ENCODE data around the gene OMD. TPM values are rescaled to one million over a fixed set of nuclear protein-coding genes. Genes with fewer than 3 reads are reported as not detected.

OMD gene
- total and polyA plus RNA-seq, 2 of the 8 experiments (the other 6 are each of a cell fraction or from before 2014, with no cell fraction given), result not detected

DNA sequence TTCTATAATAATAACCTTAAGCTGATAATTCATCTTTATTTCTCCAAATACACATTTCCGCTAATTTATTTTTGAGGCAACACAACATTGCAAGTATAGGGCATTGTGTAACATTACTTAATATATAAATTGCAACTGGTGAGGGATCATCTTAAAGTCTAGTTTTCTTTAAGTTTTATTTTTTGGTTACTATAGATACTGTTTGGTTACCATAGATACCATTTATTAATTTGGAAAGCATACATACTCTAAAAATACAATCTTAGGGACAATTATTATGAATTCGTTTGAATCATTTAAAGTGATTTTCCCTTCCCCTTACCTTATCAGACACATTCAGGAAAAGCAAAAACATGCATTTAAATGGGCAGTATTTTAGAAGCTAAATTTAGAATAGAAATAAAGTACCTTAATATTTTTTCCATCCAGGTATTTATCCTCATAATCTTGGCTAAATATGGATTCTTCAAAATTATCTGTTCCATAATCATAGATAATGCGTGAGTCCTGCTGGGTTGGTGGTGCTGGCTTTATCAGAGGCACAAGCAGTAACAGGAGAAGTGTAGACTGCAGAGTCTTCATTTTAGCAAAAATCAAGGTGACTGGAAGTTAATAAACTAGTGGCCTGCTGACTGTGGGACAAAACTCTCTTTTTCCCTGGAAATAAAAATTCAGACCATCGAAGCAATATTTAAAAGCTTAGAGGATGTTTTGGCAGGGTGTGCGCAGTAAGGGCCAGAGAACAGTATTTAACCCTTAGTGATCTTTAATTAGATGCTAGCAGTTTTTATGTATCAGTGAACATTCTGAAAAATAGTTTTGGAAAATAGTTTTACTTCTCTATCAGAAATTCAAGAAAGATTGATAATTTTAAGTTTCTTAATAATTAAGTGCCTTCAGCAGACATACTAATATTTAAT, 21.2 kb downstream of the OMD start:
- no peaks in the 10 kb centered on the region for H4K20me1 ChIP-seq (replicated peaks in 1 of 2; ENCODE audit: control insufficient read depth in 1 of 2, insufficient read depth in 2 of 2, low read length in 2 of 2)
- no peak overlapping the region for H2BK120ac ChIP-seq (replicated peaks; ENCODE audit: low read depth, low read length)
- H3K4me3 ChIP-seq (ENCODE audit: extremely low read depth in 1 of 4, insufficient read depth in 2 of 4, low read depth in 3 of 4, low read length in 4 of 4), result no peak overlapping the region
- H2BK15ac ChIP-seq (ENCODE audit: low read length), result no peak overlapping the region
- H4K5ac ChIP-seq (ENCODE audit: insufficient read length, low read depth, low read length), result no peak overlapping the region
- H3K27ac ChIP-seq (ENCODE audit: low read depth, low read length), result no peak overlapping the region
- no peak overlapping the region for H3K56ac ChIP-seq (replicated peaks; ENCODE audit: insufficient read length, low read depth, low read length)
- no peaks in the 10 kb centered on the region for H3K4me1 ChIP-seq (replicated peaks in 1 of 4; ENCODE audit: control insufficient read depth in 3 of 4, insufficient read depth in 4 of 4, low read length in 3 of 4)
- POLR2A ChIA-PET (ENCODE audit: partially characterized antibody), result no interaction called here
- no peaks in the 10 kb centered on the region for H3K27me3 ChIP-seq (replicated peaks in 1 of 4; ENCODE audit: control insufficient read depth in 3 of 4, extremely low read depth in 1 of 4, insufficient read depth in 3 of 4, low read length in 3 of 4)
- 0 out of 4 replicates have a peak, but pooled peaks cover 0 to 4% of the 10 kb centered on the region in 2 experiments for H3K79me2 ChIP-seq (ENCODE audit: control insufficient read depth in 1 of 2, insufficient read depth in 2 of 2, low read length in 2 of 2)
- H2BK20ac ChIP-seq (ENCODE audit: low read length), result no peak overlapping the region
- H2BK5ac ChIP-seq (ENCODE audit: low read depth, low read length), result no peak overlapping the region
- H3K9me3 ChIP-seq (ENCODE audit: insufficient read depth in 2 of 2, low read depth in 1 of 2, low read length in 1 of 2), result no peaks in the 10 kb centered on the region
- no peak overlapping the region for H2AK5ac ChIP-seq (ENCODE audit: low read depth, low read length)
- DNase-seq (ENCODE audit: low read depth in 1 of 2, low spot score in 2 of 2) (no peak), FAIRE-seq (no peak)
- H3K9ac ChIP-seq (replicated peaks in 1 of 4; ENCODE audit: extremely low read depth in 1 of 4, low read depth in 3 of 4, low read length in 3 of 4), result no peak overlapping the region
- no peak overlapping the region for H4K8ac ChIP-seq (ENCODE audit: extremely low read depth, insufficient read depth, low read length)
- H2AFZ ChIP-seq (ENCODE audit: low read length), result no peak overlapping the region
- no peak overlapping the region for H3K14ac ChIP-seq (ENCODE audit: insufficient read length)
- 88% methylated on average over 5 of the region's 5 CpGs; no CpG with 5 or more reads in 1 of the 2 experiments for WGBS, 2 experiments (ENCODE audit: extremely low coverage in 1 of 2, insufficient coverage in 1 of 2, insufficient read length in 1 of 2, insufficient replicate concordance in 2 of 2, low coverage in 1 of 2, low lambda C conversion rate in 2 of 2, missing lambda C conversion rate in 1 of 2)
- H2BK12ac ChIP-seq (ENCODE audit: low read depth, low read length), result no peak overlapping the region
- no peaks in the 10 kb centered on the region for H3K36me3 ChIP-seq (ENCODE audit: control insufficient read depth in 2 of 4, insufficient read depth in 4 of 4, low read length in 3 of 4)
- H3K18ac ChIP-seq (ENCODE audit: extremely low read depth, low read length), result no peak overlapping the region
- TF ChIP-seq ASH2L (IDR thresholded peaks at IDR 0.05; ENCODE audit: low read length), result no peak
- TF ChIP-seq, protein P1, sequence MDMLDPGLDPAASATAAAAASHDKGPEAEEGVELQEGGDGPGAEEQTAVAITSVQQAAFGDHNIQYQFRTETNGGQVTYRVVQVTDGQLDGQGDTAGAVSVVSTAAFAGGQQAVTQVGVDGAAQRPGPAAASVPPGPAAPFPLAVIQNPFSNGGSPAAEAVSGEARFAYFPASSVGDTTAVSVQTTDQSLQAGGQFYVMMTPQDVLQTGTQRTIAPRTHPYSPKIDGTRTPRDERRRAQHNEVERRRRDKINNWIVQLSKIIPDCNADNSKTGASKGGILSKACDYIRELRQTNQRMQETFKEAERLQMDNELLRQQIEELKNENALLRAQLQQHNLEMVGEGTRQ (IDR thresholded peaks at IDR 0.05; ENCODE audit: low read length), result no peak
- no peak for TF ChIP-seq CEBPB (IDR thresholded peaks at IDR 0.05; ENCODE audit: low read depth, low read length)
- no peak for TF ChIP-seq SP4 (IDR thresholded peaks at IDR 0.05; ENCODE audit: low read length)
- no peak for TF ChIP-seq EP300 (IDR thresholded peaks at IDR 0.05; ENCODE audit: borderline replicate concordance in 1 of 2, low read depth in 2 of 2, low read length in 2 of 2)
- TF ChIP-seq TBP (IDR thresholded peaks at IDR 0.05; ENCODE audit: low read depth, low read length), result no peak
- TF ChIP-seq SIN3A (conservative IDR thresholded peaks at IDR 0.05 in 1 of 2, IDR thresholded peaks at IDR 0.05 in 1 of 2; ENCODE audit: low read depth in 1 of 2, low read length in 2 of 2), result no peak
- no peak for TF ChIP-seq RBBP5 (IDR thresholded peaks at IDR 0.05; ENCODE audit: borderline replicate concordance, low read depth, low read length)
- TF ChIP-seq, protein P2, sequence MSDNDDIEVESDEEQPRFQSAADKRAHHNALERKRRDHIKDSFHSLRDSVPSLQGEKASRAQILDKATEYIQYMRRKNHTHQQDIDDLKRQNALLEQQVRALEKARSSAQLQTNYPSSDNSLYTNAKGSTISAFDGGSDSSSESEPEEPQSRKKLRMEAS (IDR thresholded peaks at IDR 0.05), result no peak
- no peak for TF ChIP-seq MAFK (IDR thresholded peaks at IDR 0.05; ENCODE audit: low read depth, low read length)
- H4K91ac ChIP-seq (replicated peaks; ENCODE audit: insufficient read length, low read length), result no peak overlapping the region
- no peaks in the 10 kb centered on the region for H3K23me2 ChIP-seq (ENCODE audit: low read depth, low read length)
- H3K4me2 ChIP-seq (ENCODE audit: insufficient read depth in 1 of 2, low read depth in 2 of 2, low read length in 2 of 2), result no peak overlapping the region
- H3K4ac ChIP-seq (replicated peaks; ENCODE audit: insufficient read length, low read depth, low read length), result no peak overlapping the region
- no peak overlapping the region for H3K23ac ChIP-seq (ENCODE audit: insufficient read length)
- no peaks in the 10 kb centered on the region for H3K79me1 ChIP-seq (ENCODE audit: low read depth, low read length)
- CTCF ChIA-PET (ENCODE audit: partially characterized antibody), result no interaction called here

Data from H1 (cell line).